ENCODE data around the gene KCNN2. TPM values are rescaled to one million over a fixed set of nuclear protein-coding genes. Genes with fewer than 3 reads are reported as not detected.
A peak's percentile ranks its signal among the peaks of the same experiment; 100 is the strongest.

KCNN2 gene
- total RNA-seq, 1 experiment from 2014 or later, result not detected

DNA sequence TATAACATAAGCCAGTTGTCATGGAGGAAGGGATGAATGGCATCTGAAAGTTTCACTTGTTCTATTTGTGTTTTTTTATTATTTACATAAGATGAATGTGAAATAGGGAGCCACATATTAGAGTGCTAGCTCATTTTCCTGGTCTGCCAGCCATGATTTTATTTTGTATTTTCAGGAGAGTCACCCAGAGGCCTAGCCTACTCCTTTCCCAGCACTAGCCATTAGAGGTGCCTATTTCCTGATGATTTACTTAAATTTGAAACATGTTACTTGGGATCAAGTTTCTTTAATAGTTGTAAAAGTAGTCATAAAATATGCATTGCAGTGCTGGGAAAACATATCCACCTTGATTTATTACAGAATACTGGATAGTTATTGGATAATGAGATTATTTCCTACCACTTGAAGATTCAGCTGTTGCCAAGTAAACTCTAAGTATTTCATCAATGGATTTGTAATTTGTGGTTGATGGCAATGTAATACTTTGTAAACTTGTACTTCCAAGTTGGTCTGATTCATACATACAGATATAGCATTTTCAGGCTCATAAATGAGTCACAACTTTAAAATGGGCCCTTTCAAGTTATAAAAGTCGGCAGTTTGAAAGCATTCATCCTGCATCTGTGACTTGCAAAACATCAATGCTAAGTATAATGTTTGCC lies 50.8 kb downstream of the KCNN2 start:
- no TSS peak for BruUV-seq (replicated peaks)
- 0 out of 2 replicates have a peak, but pooled peaks cover 3% of the 10 kb centered on the region for H4K20me1 ChIP-seq (ENCODE audit: insufficient read depth)
- no peaks in the 10 kb centered on the region for H3K9me2 ChIP-seq (ENCODE audit: insufficient read depth)
- H3K4me2 ChIP-seq, result no peak overlapping the region
- no peak overlapping the region for H2AFZ ChIP-seq
- ChIA-PET CTCF (no interaction called here), POLR2A (ENCODE audit: unreplicated experiment) (no interaction called here)
- no peaks in the 10 kb centered on the region for H3F3A ChIP-seq (ENCODE audit: insufficient read depth, low read depth)
- H3K27ac ChIP-seq, result no peak overlapping the region
- intact Hi-C loops (cut with micrococcal nuclease; ENCODE audit: unreplicated experiment), result no loop called here
- H3K27me3 ChIP-seq (ENCODE audit: insufficient read depth, low read depth), result peaks cover 3% of the 10 kb centered on the region; the same call in 1 of the 2 replicates
- H3K4me1 ChIP-seq (replicated peaks; ENCODE audit: insufficient read depth), result no peaks in the 10 kb centered on the region
- peak in 1 of 2 experiments; percentile 70 for DNase-seq
- no peaks in the 10 kb centered on the region for H3K79me2 ChIP-seq (ENCODE audit: low read depth)
- H3K4me3 ChIP-seq, result no peak overlapping the region
- no peaks in the 10 kb centered on the region for H3K9me3 ChIP-seq (ENCODE audit: insufficient read depth, low read depth)
- H3K36me3 ChIP-seq (ENCODE audit: low read depth), result no peaks in the 10 kb centered on the region
- TF ChIP-seq, protein P1, sequence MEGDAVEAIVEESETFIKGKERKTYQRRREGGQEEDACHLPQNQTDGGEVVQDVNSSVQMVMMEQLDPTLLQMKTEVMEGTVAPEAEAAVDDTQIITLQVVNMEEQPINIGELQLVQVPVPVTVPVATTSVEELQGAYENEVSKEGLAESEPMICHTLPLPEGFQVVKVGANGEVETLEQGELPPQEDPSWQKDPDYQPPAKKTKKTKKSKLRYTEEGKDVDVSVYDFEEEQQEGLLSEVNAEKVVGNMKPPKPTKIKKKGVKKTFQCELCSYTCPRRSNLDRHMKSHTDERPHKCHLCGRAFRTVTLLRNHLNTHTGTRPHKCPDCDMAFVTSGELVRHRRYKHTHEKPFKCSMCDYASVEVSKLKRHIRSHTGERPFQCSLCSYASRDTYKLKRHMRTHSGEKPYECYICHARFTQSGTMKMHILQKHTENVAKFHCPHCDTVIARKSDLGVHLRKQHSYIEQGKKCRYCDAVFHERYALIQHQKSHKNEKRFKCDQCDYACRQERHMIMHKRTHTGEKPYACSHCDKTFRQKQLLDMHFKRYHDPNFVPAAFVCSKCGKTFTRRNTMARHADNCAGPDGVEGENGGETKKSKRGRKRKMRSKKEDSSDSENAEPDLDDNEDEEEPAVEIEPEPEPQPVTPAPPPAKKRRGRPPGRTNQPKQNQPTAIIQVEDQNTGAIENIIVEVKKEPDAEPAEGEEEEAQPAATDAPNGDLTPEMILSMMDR (conservative IDR thresholded peaks at IDR 0.05), result no peak
- TF ChIP-seq EZH2 (IDR thresholded peaks at IDR 0.05; ENCODE audit: low read depth), result no peak

DNA sequence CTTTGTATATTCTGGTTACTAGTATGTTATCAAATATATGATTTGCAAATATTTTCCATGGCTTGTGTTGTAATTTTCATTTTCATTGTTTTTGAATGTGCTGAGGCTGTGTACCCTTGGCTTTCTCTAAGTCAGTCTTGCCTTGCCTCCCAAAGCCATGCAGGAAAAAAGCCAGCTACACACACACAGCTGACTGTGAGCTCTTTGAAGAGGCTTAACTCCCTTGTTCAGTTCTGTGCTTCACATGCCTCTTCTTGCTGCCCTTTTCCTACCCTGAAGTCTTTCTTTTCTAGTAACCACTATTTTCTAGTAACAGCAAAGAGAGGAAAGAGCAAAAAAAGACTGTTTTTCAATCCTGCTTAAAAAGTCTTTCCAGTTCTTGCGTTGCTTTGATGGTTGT lies 53.9 kb downstream of the KCNN2 start:
- Histone ChIP-seq H3K9me2 (ENCODE audit: insufficient read depth) (no peaks in the 10 kb centered on the region), H3K4me2 (no peak overlapping the region), H3K4me1 (replicated peaks; ENCODE audit: insufficient read depth) (no peaks in the 10 kb centered on the region), H3K27ac (no peak overlapping the region), H3K36me3 (ENCODE audit: low read depth) (no peaks in the 10 kb centered on the region), H3K9me3 (ENCODE audit: insufficient read depth, low read depth) (no peaks in the 10 kb centered on the region), H3K27me3 (ENCODE audit: insufficient read depth, low read depth) (no peaks in the 10 kb centered on the region), H4K20me1 (ENCODE audit: insufficient read depth) (0 out of 2 replicates have a peak, but pooled peaks cover 3% of the 10 kb centered on the region), H3K4me3 (no peak overlapping the region), H3K79me2 (ENCODE audit: low read depth) (no peaks in the 10 kb centered on the region), H3F3A (ENCODE audit: insufficient read depth, low read depth) (no peaks in the 10 kb centered on the region), H2AFZ (no peak overlapping the region)
- POLR2A ChIA-PET (ENCODE audit: unreplicated experiment), result no interaction called here
- intact Hi-C loops (cut with micrococcal nuclease; ENCODE audit: unreplicated experiment), result no loop called here
- CTCF ChIA-PET, result no interaction called here
- DNase-seq, result no peak
- BruUV-seq (replicated peaks), result no TSS peak
- TF ChIP-seq, protein P1 (conservative IDR thresholded peaks at IDR 0.05), result no peak
- TF ChIP-seq EZH2 (IDR thresholded peaks at IDR 0.05; ENCODE audit: low read depth), result no peak

DNA sequence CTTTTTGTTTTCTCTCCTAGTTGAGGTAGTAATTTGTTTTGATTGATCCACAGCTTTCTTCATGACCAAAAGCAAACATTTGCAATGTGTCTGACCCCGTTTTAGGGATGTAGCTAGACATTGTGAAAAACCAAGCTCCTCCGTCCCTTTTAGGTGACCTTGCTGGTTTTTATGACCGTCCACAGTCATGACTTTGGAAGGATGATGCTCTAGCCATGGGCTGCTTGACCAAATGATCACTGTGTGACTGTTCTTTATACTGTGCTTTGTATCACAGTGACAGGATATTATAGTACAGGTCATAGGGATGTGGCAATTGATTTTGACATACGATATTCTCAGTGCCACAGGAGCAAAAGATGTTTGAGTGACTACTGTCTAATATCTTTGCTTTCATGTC lies 54.4 kb downstream of the KCNN2 start:
- Histone ChIP-seq H3K4me3 (no peak overlapping the region), H3K4me2 (no peak overlapping the region), H3K9me3 (ENCODE audit: insufficient read depth, low read depth) (no peaks in the 10 kb centered on the region), H3K27ac (no peak overlapping the region), H3K79me2 (ENCODE audit: low read depth) (no peaks in the 10 kb centered on the region), H3K27me3 (ENCODE audit: insufficient read depth, low read depth) (no peaks in the 10 kb centered on the region), H4K20me1 (ENCODE audit: insufficient read depth) (0 out of 2 replicates have a peak, but pooled peaks cover 3% of the 10 kb centered on the region), H3K4me1 (replicated peaks; ENCODE audit: insufficient read depth) (no peaks in the 10 kb centered on the region), H3F3A (ENCODE audit: insufficient read depth, low read depth) (no peaks in the 10 kb centered on the region), H2AFZ (no peak overlapping the region), H3K36me3 (ENCODE audit: low read depth) (no peaks in the 10 kb centered on the region), H3K9me2 (ENCODE audit: insufficient read depth) (no peaks in the 10 kb centered on the region)
- intact Hi-C loops (cut with micrococcal nuclease; ENCODE audit: unreplicated experiment), result no loop called here
- TF ChIP-seq, protein P1 (conservative IDR thresholded peaks at IDR 0.05), result no peak
- TF ChIP-seq EZH2 (IDR thresholded peaks at IDR 0.05; ENCODE audit: low read depth), result no peak
- ChIA-PET POLR2A (ENCODE audit: unreplicated experiment) (no interaction called here), CTCF (no interaction called here)
- no TSS peak for BruUV-seq (replicated peaks)
- DNase-seq, result no peak

All from PC-9 (cell line).